ENCODE measurements around the gene BMP6. TPM values are rescaled to one million over a fixed set of nuclear protein-coding genes. Genes with fewer than 3 reads are reported as not detected.

BMP6 gene
- total RNA-seq, 1 donor from 2014 or later = 0.97 TPM

GRCh38 chr6:7731294-7731693 is 5.4 kb downstream of the BMP6 start:
- H3K27ac Mint-ChIP-seq (ENCODE audit: unreplicated experiment) = no peak overlapping the region

GRCh38 chr6:7732228-7732627 is 6.3 kb downstream of the BMP6 start:
- no peak for DNase-seq (ENCODE audit: low spot score)
- H3K4me1 Mint-ChIP-seq (ENCODE audit: unreplicated experiment) = peaks cover 35% of the 10 kb centered on the region
- H3K27ac Mint-ChIP-seq (ENCODE audit: unreplicated experiment) = no peak overlapping the region
- H3K27me3 Mint-ChIP-seq (ENCODE audit: unreplicated experiment) = peaks cover 15% of the 10 kb centered on the region
- TF ChIP-seq CTCF (IDR thresholded peaks at IDR 0.05; ENCODE audit: unreplicated experiment) = no peak
- no peak overlapping the region for H3K4me3 Mint-ChIP-seq (ENCODE audit: unreplicated experiment)
- no peaks in the 10 kb centered on the region for H3K9me3 Mint-ChIP-seq (ENCODE audit: unreplicated experiment)
- H3K36me3 Mint-ChIP-seq (ENCODE audit: low read depth, unreplicated experiment) = no peaks in the 10 kb centered on the region

More at GRCh38 chr6:7731294-7731693, 5.4 kb downstream of the BMP6 start:
- Mint-ChIP-seq H3K9me3 (ENCODE audit: unreplicated experiment) (no peaks in the 10 kb centered on the region), H3K27me3 (ENCODE audit: unreplicated experiment) (peaks cover 15% of the 10 kb centered on the region), H3K36me3 (ENCODE audit: low read depth, unreplicated experiment) (no peaks in the 10 kb centered on the region), H3K4me1 (ENCODE audit: unreplicated experiment) (peaks cover 35% of the 10 kb centered on the region), H3K4me3 (ENCODE audit: unreplicated experiment) (no peak overlapping the region)
- no peak for TF ChIP-seq CTCF (IDR thresholded peaks at IDR 0.05; ENCODE audit: unreplicated experiment)
- DNase-seq (ENCODE audit: low spot score) = no peak

- Mint-ChIP-seq H3K27ac (ENCODE audit: unreplicated experiment) (no peak overlapping the region), H3K27me3 (ENCODE audit: unreplicated experiment) (no peaks in the 10 kb centered on the region), H3K9me3 (ENCODE audit: unreplicated experiment) (no peaks in the 10 kb centered on the region), H3K36me3 (ENCODE audit: low read depth, unreplicated experiment) (no peaks in the 10 kb centered on the region), H3K4me1 (ENCODE audit: unreplicated experiment) (peaks cover 21% of the 10 kb centered on the region), H3K4me3 (ENCODE audit: unreplicated experiment) (no peak overlapping the region)
- no peak for TF ChIP-seq CTCF (IDR thresholded peaks at IDR 0.05; ENCODE audit: unreplicated experiment)
- DNase-seq (ENCODE audit: low spot score) = no peak
Measured at GRCh38 chr6:7734707-7735383, 8.9 kb downstream of the BMP6 start.

- Mint-ChIP-seq H3K27me3 (ENCODE audit: unreplicated experiment) (peaks cover 2% of the 10 kb centered on the region), H3K4me1 (ENCODE audit: unreplicated experiment) (peaks cover 6% of the 10 kb centered on the region), H3K27ac (ENCODE audit: unreplicated experiment) (no peak overlapping the region), H3K36me3 (ENCODE audit: low read depth, unreplicated experiment) (no peaks in the 10 kb centered on the region), H3K4me3 (ENCODE audit: unreplicated experiment) (no peak overlapping the region), H3K9me3 (ENCODE audit: unreplicated experiment) (no peaks in the 10 kb centered on the region)
- no peak for TF ChIP-seq CTCF (IDR thresholded peaks at IDR 0.05; ENCODE audit: unreplicated experiment)
- no peak for DNase-seq (ENCODE audit: low spot score)
Measured at GRCh38 chr6:7737106-7737505, 11.2 kb downstream of the BMP6 start.

GRCh38 chr6:7737867-7738266 is 12.0 kb downstream of the BMP6 start:
- no peak for DNase-seq (ENCODE audit: low spot score)
- Mint-ChIP-seq H3K36me3 (ENCODE audit: low read depth, unreplicated experiment) (no peaks in the 10 kb centered on the region), H3K27me3 (ENCODE audit: unreplicated experiment) (peaks cover 4% of the 10 kb centered on the region), H3K27ac (ENCODE audit: unreplicated experiment) (no peak overlapping the region), H3K9me3 (ENCODE audit: unreplicated experiment) (no peaks in the 10 kb centered on the region), H3K4me1 (ENCODE audit: unreplicated experiment) (no peaks in the 10 kb centered on the region), H3K4me3 (ENCODE audit: unreplicated experiment) (no peak overlapping the region)
- no peak for TF ChIP-seq CTCF (IDR thresholded peaks at IDR 0.05; ENCODE audit: unreplicated experiment)
